Activated naive CD8-positive, alpha-beta T cell (primary cell): Measurements from ENCODE around the gene PLXNB2.
"Not testable (repeated sequence)": the region's sequence is repeated elsewhere in the genome, so short reads cannot be mapped to it uniquely, and the experiment has no call there.

Source experiments
- H3K27ac Mint-ChIP-seq: one replicate; pipeline ENCODE4 v1.8.0; 2021; ENCODE audit warnings: mixed read lengths
- H3K27me3 Mint-ChIP-seq: one replicate; pipeline ENCODE4 v1.8.0; 2021; ENCODE audit warnings: mixed read lengths
- H3K36me3 Mint-ChIP-seq: one replicate; pipeline ENCODE4 v1.8.0; 2021; ENCODE audit warnings: mixed read lengths
- H3K4me1 Mint-ChIP-seq: one replicate; pipeline ENCODE4 v1.8.0; 2021; ENCODE audit warnings: low read depth, mixed read lengths
- H3K4me3 Mint-ChIP-seq: one replicate; pipeline ENCODE4 v1.8.0; 2021; ENCODE audit warnings: mild to moderate bottlenecking, mixed read lengths
- H3K9me3 Mint-ChIP-seq: one replicate; pipeline ENCODE4 v1.8.0; 2021; ENCODE audit warnings: low read depth, mixed read lengths

The PLXNB2 gene

GRCh38 chr22:50338042-50338573 is 30.7 kb upstream of the PLXNB2 start:
- H3K27me3 Mint-ChIP-seq, result no peaks in the 10 kb centered on the region
- H3K27ac Mint-ChIP-seq, result no peak overlapping the region

GRCh38 chr22:50337262-50338041 is 30.0 kb upstream of the PLXNB2 start:
- Mint-ChIP-seq H3K4me3 (no peak overlapping the region), H3K36me3 (no peaks in the 10 kb centered on the region), H3K27me3 (no peaks in the 10 kb centered on the region), H3K27ac (no peak overlapping the region), H3K9me3 (no peaks in the 10 kb centered on the region), H3K4me1 (peaks cover 6% of the 10 kb centered on the region)

More at GRCh38 chr22:50338042-50338573, 30.7 kb upstream of the PLXNB2 start:
- Mint-ChIP-seq H3K4me3 (no peak overlapping the region), H3K9me3 (no peaks in the 10 kb centered on the region), H3K4me1 (peaks cover 7% of the 10 kb centered on the region), H3K36me3 (no peaks in the 10 kb centered on the region)

GRCh38 chr22:50334433-50334832 is 27.0 kb upstream of the PLXNB2 start:
- not testable (repeated sequence) for H3K4me1 Mint-ChIP-seq, H3K27me3 Mint-ChIP-seq

GRCh38 chr22:50329236-50329635 is 21.8 kb upstream of the PLXNB2 start:
- Mint-ChIP-seq H3K36me3 (peaks cover 2% of the 10 kb centered on the region), H3K4me1 (peaks cover 13% of the 10 kb centered on the region), H3K9me3 (no peaks in the 10 kb centered on the region), H3K4me3 (no peak overlapping the region), H3K27ac (no peak overlapping the region), H3K27me3 (peaks cover 2% of the 10 kb centered on the region)

More at GRCh38 chr22:50334433-50334832, 27.0 kb upstream of the PLXNB2 start:
- H3K9me3 Mint-ChIP-seq, H3K36me3 Mint-ChIP-seq, H3K27ac Mint-ChIP-seq, H3K4me3 Mint-ChIP-seq: not testable (repeated sequence)

- peaks cover 2% of the 10 kb centered on the region for H3K36me3 Mint-ChIP-seq
- H3K27me3 Mint-ChIP-seq, result peaks cover 2% of the 10 kb centered on the region
- H3K4me3 Mint-ChIP-seq, result peak overlapping the region; percentile 76
- peaks cover 13% of the 10 kb centered on the region for H3K4me1 Mint-ChIP-seq
- H3K9me3 Mint-ChIP-seq, result no peaks in the 10 kb centered on the region
- peak overlapping the region; percentile 70 for H3K27ac Mint-ChIP-seq
These were observed 20.2 kb upstream of the PLXNB2 start for GRCh38 chr22:50327711-50328019.

GRCh38 chr22:50326956-50327710 is 19.7 kb upstream of the PLXNB2 start, which contains the start of gene DENND6B:
Gene DENND6B (minus strand): TSS chr22:50327012. CDS start chr22:50326988, 24 bp downstream.
- H3K27ac Mint-ChIP-seq, result peak within 1 kb of the TSS; percentile 70
- H3K36me3 Mint-ChIP-seq, result peaks cover 2% of the 10 kb centered on the region
- peaks cover 13% of the 10 kb centered on the region for H3K4me1 Mint-ChIP-seq
- peaks cover 2% of the 10 kb centered on the region for H3K27me3 Mint-ChIP-seq
- no peaks in the 10 kb centered on the region for H3K9me3 Mint-ChIP-seq
- peak within 1 kb of the TSS; percentile 86 for H3K4me3 Mint-ChIP-seq

GRCh38 chr22:50326225-50326955 is 18.9 kb upstream of the PLXNB2 start:
- no peak overlapping the region for H3K27ac Mint-ChIP-seq
- no peaks in the 10 kb centered on the region for H3K9me3 Mint-ChIP-seq
- peak overlapping the region; percentile 86 for H3K4me3 Mint-ChIP-seq
- peaks cover 2% of the 10 kb centered on the region for H3K36me3 Mint-ChIP-seq
- peaks cover 13% of the 10 kb centered on the region for H3K4me1 Mint-ChIP-seq
- H3K27me3 Mint-ChIP-seq, result peaks cover 2% of the 10 kb centered on the region

- no peak overlapping the region for H3K27ac Mint-ChIP-seq
- H3K27me3 Mint-ChIP-seq, result peaks cover 2% of the 10 kb centered on the region
- H3K9me3 Mint-ChIP-seq, result no peaks in the 10 kb centered on the region
- peaks cover 2% of the 10 kb centered on the region for H3K36me3 Mint-ChIP-seq
- peak overlapping the region; percentile 86 for H3K4me3 Mint-ChIP-seq
- H3K4me1 Mint-ChIP-seq, result peaks cover 13% of the 10 kb centered on the region
These were observed 18.2 kb upstream of the PLXNB2 start for GRCh38 chr22:50325444-50326224.

GRCh38 chr22:50323900-50324299 is 16.5 kb upstream of the PLXNB2 start:
- no peak overlapping the region for H3K27ac Mint-ChIP-seq
- H3K4me3 Mint-ChIP-seq, result no peak overlapping the region
- H3K4me1 Mint-ChIP-seq, result peaks cover 9% of the 10 kb centered on the region
- H3K27me3 Mint-ChIP-seq, result no peaks in the 10 kb centered on the region
- no peaks in the 10 kb centered on the region for H3K9me3 Mint-ChIP-seq
- no peaks in the 10 kb centered on the region for H3K36me3 Mint-ChIP-seq

GRCh38 chr22:50322382-50323104 is 15.1 kb upstream of the PLXNB2 start:
- not testable (repeated sequence) for H3K9me3 Mint-ChIP-seq, H3K27me3 Mint-ChIP-seq, H3K27ac Mint-ChIP-seq, H3K4me1 Mint-ChIP-seq, H3K4me3 Mint-ChIP-seq, H3K36me3 Mint-ChIP-seq

- Mint-ChIP-seq H3K27ac (no peak overlapping the region), H3K4me1 (peaks cover under 1% of the 10 kb centered on the region), H3K27me3 (no peaks in the 10 kb centered on the region), H3K9me3 (no peaks in the 10 kb centered on the region), H3K4me3 (no peak overlapping the region), H3K36me3 (no peaks in the 10 kb centered on the region)
These were observed 13.4 kb upstream of the PLXNB2 start for GRCh38 chr22:50320671-50321325.

- Mint-ChIP-seq H3K4me1 (peaks cover 4% of the 10 kb centered on the region), H3K9me3 (no peaks in the 10 kb centered on the region), H3K4me3 (no peak overlapping the region), H3K36me3 (no peaks in the 10 kb centered on the region), H3K27ac (no peak overlapping the region), H3K27me3 (no peaks in the 10 kb centered on the region)
These were observed 12.7 kb upstream of the PLXNB2 start for GRCh38 chr22:50320116-50320515.

- Mint-ChIP-seq H3K4me3 (no peak overlapping the region), H3K27me3 (no peaks in the 10 kb centered on the region), H3K27ac (no peak overlapping the region), H3K4me1 (peaks cover 7% of the 10 kb centered on the region), H3K9me3 (no peaks in the 10 kb centered on the region), H3K36me3 (no peaks in the 10 kb centered on the region)
These were observed 12.1 kb upstream of the PLXNB2 start for GRCh38 chr22:50319503-50319951.
